Measurements from ENCODE around the gene SLC22A23. TPM values are rescaled to one million over a fixed set of nuclear protein-coding genes. Genes with fewer than 3 reads are reported as not detected.

Gene SLC22A23
- total RNA-seq, 1 donor from 2014 or later = 102 TPM

GRCh38 chr6:3494391-3495100, 37.7 kb upstream of the SLC22A23 start:
- Mint-ChIP-seq H3K9me3 (ENCODE audit: unreplicated experiment) (peaks cover 2% of the 10 kb centered on the region), H3K4me1 (ENCODE audit: low read depth, unreplicated experiment) (peaks cover 2% of the 10 kb centered on the region), H3K4me3 (ENCODE audit: unreplicated experiment) (no peak overlapping the region), H3K36me3 (ENCODE audit: unreplicated experiment) (peaks cover 5% of the 10 kb centered on the region), H3K27ac (ENCODE audit: unreplicated experiment) (no peak overlapping the region), H3K27me3 (ENCODE audit: unreplicated experiment) (peaks cover 2% of the 10 kb centered on the region)
- no peak for TF ChIP-seq CTCF (IDR thresholded peaks at IDR 0.05; ENCODE audit: partially characterized antibody, unreplicated experiment)
- no peak for DNase-seq

GRCh38 chr6:3490625-3490980, 33.8 kb upstream of the SLC22A23 start:
- H3K4me1 Mint-ChIP-seq (ENCODE audit: low read depth, unreplicated experiment) = peaks cover 4% of the 10 kb centered on the region
- H3K9me3 Mint-ChIP-seq (ENCODE audit: unreplicated experiment) = peaks cover 7% of the 10 kb centered on the region
- no peak for TF ChIP-seq CTCF (IDR thresholded peaks at IDR 0.05; ENCODE audit: partially characterized antibody, unreplicated experiment)
- peaks cover 5% of the 10 kb centered on the region for H3K36me3 Mint-ChIP-seq (ENCODE audit: unreplicated experiment)
- no peak overlapping the region for H3K4me3 Mint-ChIP-seq (ENCODE audit: unreplicated experiment)
- no peak for DNase-seq
- no peak overlapping the region for H3K27ac Mint-ChIP-seq (ENCODE audit: unreplicated experiment)
- peaks cover 5% of the 10 kb centered on the region for H3K27me3 Mint-ChIP-seq (ENCODE audit: unreplicated experiment)

GRCh38 chr6:3489961-3490624, 33.2 kb upstream of the SLC22A23 start:
- Mint-ChIP-seq H3K27ac (ENCODE audit: unreplicated experiment) (no peak overlapping the region), H3K4me3 (ENCODE audit: unreplicated experiment) (no peak overlapping the region), H3K27me3 (ENCODE audit: unreplicated experiment) (peaks cover 5% of the 10 kb centered on the region), H3K4me1 (ENCODE audit: low read depth, unreplicated experiment) (peaks cover 4% of the 10 kb centered on the region), H3K36me3 (ENCODE audit: unreplicated experiment) (peaks cover 5% of the 10 kb centered on the region), H3K9me3 (ENCODE audit: unreplicated experiment) (peaks cover 7% of the 10 kb centered on the region)
- no peak for TF ChIP-seq CTCF (IDR thresholded peaks at IDR 0.05; ENCODE audit: partially characterized antibody, unreplicated experiment)
- no peak for DNase-seq

- H3K36me3 Mint-ChIP-seq (ENCODE audit: unreplicated experiment) = peaks cover 5% of the 10 kb centered on the region
- H3K27me3 Mint-ChIP-seq (ENCODE audit: unreplicated experiment) = peaks cover 5% of the 10 kb centered on the region
- peaks cover 7% of the 10 kb centered on the region for H3K9me3 Mint-ChIP-seq (ENCODE audit: unreplicated experiment)
- H3K27ac Mint-ChIP-seq (ENCODE audit: unreplicated experiment) = no peak overlapping the region
- TF ChIP-seq CTCF (IDR thresholded peaks at IDR 0.05; ENCODE audit: partially characterized antibody, unreplicated experiment) = no peak
- H3K4me3 Mint-ChIP-seq (ENCODE audit: unreplicated experiment) = no peak overlapping the region
- peaks cover 4% of the 10 kb centered on the region for H3K4me1 Mint-ChIP-seq (ENCODE audit: low read depth, unreplicated experiment)
- no peak for DNase-seq
Measured at GRCh38 chr6:3489027-3489757, 32.3 kb upstream of the SLC22A23 start.

Data from glutamatergic neuron (in vitro differentiated cells).